K562 (cell line): ENCODE data around the gene CASP2. TPM values are rescaled to one million over a fixed set of nuclear protein-coding genes. Genes with fewer than 3 reads are reported as not detected.

Source experiments
- HMGN3 ChIP-seq: IDR thresholded peaks from 2 replicates; pipeline ENCODE4 v1.6.1; 2011; ENCODE audit warnings: borderline replicate concordance, low read depth, mild to moderate bottlenecking, mixed read lengths, low read length; ENCODE audit not compliant: insufficient read length; ENCODE audit errors: extremely low read depth
- HNRNPLL ChIP-seq: fragments of 200-400 bp; formaldehyde crosslinking; IDR thresholded peaks from 2 replicates; pipeline ENCODE4 v1.6.1; 2017; ENCODE audit warnings: low read length, low read depth, mild to moderate bottlenecking; ENCODE audit not compliant: poor library complexity, severe bottlenecking
- MTF1 ChIP-seq: fragments of 250-450 bp; sonication (Bioruptor Pico); IDR thresholded peaks from 2 replicates; pipeline ENCODE4 v1.9.0; 2021; ENCODE audit warnings: moderate library complexity, mild to moderate bottlenecking, inconsistent platforms, borderline replicate concordance
- NFE2L1 ChIP-seq: fragments of 450-650 bp; IDR thresholded peaks from 2 replicates; pipeline ENCODE4 v1.6.1; 2016; ENCODE audit warnings: missing genetic modification characterization, low read depth, mild to moderate bottlenecking, missing compliant biosample characterization, moderate library complexity, borderline replicate concordance
- NONO ChIP-seq, 2 experiments: fragments of 200-400 bp in 1 of 2; fragments of 450-650 bp in 1 of 2; formaldehyde crosslinking in 1 of 2; IDR thresholded peaks; 2 replicates each; pipeline ENCODE4 v1.6.1; 2017; ENCODE audit warnings: low read depth in 2 of 2, mild to moderate bottlenecking in 2 of 2, moderate library complexity in 2 of 2, low read length in 1 of 2
- POLR3G ChIP-seq: IDR thresholded peaks from 2 replicates; pipeline ENCODE4 v1.6.1; 2011; ENCODE audit not compliant: insufficient read length, insufficient replicate concordance; ENCODE audit errors: extremely low read depth
- RBFOX2 ChIP-seq: fragments of 200-400 bp; formaldehyde crosslinking; IDR thresholded peaks from 2 replicates; pipeline ENCODE4 v1.6.1; 2017; ENCODE audit warnings: low read depth, mild to moderate bottlenecking, low read length, moderate library complexity
- RBM39 ChIP-seq: fragments of 200-400 bp; formaldehyde crosslinking; optimal IDR thresholded peaks from 2 replicates; pipeline ENCODE3; 2018; ENCODE audit warnings: low read depth, low read length
- SNIP1 ChIP-seq: fragments of 450-650 bp; IDR thresholded peaks from 2 replicates; pipeline ENCODE4 v1.7.1; 2017; ENCODE audit warnings: low read depth, mild to moderate bottlenecking
- ZNF586 ChIP-seq: fragments of 450-650 bp; formaldehyde crosslinking; conservative IDR thresholded peaks from 2 replicates; pipeline ENCODE4 v1.4.0; 2020; ENCODE audit warnings: mild to moderate bottlenecking, moderate library complexity
- ZNF764 ChIP-seq: fragments of 250-450 bp; sonication (Bioruptor Pico); IDR thresholded peaks from 2 replicates; pipeline ENCODE4 v1.4.0; 2020; ENCODE audit warnings: low read depth, mild to moderate bottlenecking, moderate library complexity
- polyA plus RNA-seq, 8 experiments: library from polyadenylated mRNA; depleted of rRNA in 4 of 8; stranded (reverse) in 5 of 8; unstranded in 3 of 8; fragments of >200 nt; fragmentation: Nextera tagmentation in 2 of 8; fragmentation: Illumina TruSeq in 1 of 8; extraction: Ambion mirVana in 2 of 8; extraction: Trizol in 1 of 8; gene quantifications; 2 replicates each; pipeline versions ENCODE4 v1.2.1 to v1.2.3, GENCODE V29; 2011 to 2014; ENCODE audit warnings: inconsistent platforms in 1 of 8, missing spikeins in 1 of 8
- total RNA-seq, 7 experiments: library from RNA; depleted of rRNA in 6 of 7; stranded (reverse); fragments of >200 nt in 6 of 7; fragmentation: Illumina TruSeq in 2 of 7; extraction: Trizol in 2 of 7; gene quantifications; 2 replicates each; pipeline versions ENCODE4 v1.2.1 to v1.2.3, GENCODE V29; 2011 to 2021; ENCODE audit warnings: low replicate concordance in 1 of 7
- TF ChIP-seq, protein P1 (sequence below): sonication (generic); formaldehyde crosslinking; IDR thresholded peaks from 2 replicates; pipeline ENCODE4 v1.8.1; 2023; ENCODE audit warnings: mild to moderate bottlenecking, missing genetic modification reagents, moderate library complexity
- TF ChIP-seq, protein P2 (sequence below), 2 experiments: fragments of 450-650 bp in 1 of 2; sonication (generic) in 1 of 2; formaldehyde crosslinking; conservative IDR thresholded peaks; 2 replicates each; pipeline versions ENCODE4 v1.4.0 to v1.8.1; 2020 to 2022; ENCODE audit warnings: mild to moderate bottlenecking in 1 of 2, missing genetic modification reagents in 1 of 2
- TF ChIP-seq, protein P3 (sequence below): fragments of 250-450 bp; sonication (Bioruptor Pico); IDR thresholded peaks from 2 replicates; pipeline ENCODE4 v1.8.0; 2022; ENCODE audit warnings: inconsistent platforms, mild to moderate bottlenecking, moderate library complexity, borderline replicate concordance

The CASP2 gene
- total and polyA plus RNA-seq, 9 of the 15 experiments (the other 6 are each of a cell fraction or from before 2014, with no cell fraction given) = 18.8 to 64.9 (median 24.1) TPM

- TF ChIP-seq NONO (IDR thresholded peaks at IDR 0.05; ENCODE audit: low read depth in 2 of 2, low read length in 1 of 2) (no peak), ZNF764 (CRISPR knock-in tag) (no peak), RBM39 (no peak), MTF1 (CRISPR knock-in tag) (no peak), NFE2L1 (tag) (no peak), HNRNPLL (peak; percentile 89), SNIP1 (no peak), RBFOX2 (peak; percentile 62), HMGN3 (peak; percentile 60), POLR3G (no peak), ZNF586 (CRISPR knock-in tag) (no peak)
- TF ChIP-seq, protein P1, sequence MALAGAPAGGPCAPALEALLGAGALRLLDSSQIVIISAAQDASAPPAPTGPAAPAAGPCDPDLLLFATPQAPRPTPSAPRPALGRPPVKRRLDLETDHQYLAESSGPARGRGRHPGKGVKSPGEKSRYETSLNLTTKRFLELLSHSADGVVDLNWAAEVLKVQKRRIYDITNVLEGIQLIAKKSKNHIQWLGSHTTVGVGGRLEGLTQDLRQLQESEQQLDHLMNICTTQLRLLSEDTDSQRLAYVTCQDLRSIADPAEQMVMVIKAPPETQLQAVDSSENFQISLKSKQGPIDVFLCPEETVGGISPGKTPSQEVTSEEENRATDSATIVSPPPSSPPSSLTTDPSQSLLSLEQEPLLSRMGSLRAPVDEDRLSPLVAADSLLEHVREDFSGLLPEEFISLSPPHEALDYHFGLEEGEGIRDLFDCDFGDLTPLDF (CRISPR knock-in tag) = 0 out of 2 replicates have a peak, but pooled peaks have one; percentile 7
- TF ChIP-seq, protein P2, sequence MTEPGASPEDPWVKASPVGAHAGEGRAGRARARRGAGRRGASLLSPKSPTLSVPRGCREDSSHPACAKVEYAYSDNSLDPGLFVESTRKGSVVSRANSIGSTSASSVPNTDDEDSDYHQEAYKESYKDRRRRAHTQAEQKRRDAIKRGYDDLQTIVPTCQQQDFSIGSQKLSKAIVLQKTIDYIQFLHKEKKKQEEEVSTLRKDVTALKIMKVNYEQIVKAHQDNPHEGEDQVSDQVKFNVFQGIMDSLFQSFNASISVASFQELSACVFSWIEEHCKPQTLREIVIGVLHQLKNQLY (CRISPR knock-in tag; conservative IDR thresholded peaks at IDR 0.05) = no peak
- TF ChIP-seq, protein P3, sequence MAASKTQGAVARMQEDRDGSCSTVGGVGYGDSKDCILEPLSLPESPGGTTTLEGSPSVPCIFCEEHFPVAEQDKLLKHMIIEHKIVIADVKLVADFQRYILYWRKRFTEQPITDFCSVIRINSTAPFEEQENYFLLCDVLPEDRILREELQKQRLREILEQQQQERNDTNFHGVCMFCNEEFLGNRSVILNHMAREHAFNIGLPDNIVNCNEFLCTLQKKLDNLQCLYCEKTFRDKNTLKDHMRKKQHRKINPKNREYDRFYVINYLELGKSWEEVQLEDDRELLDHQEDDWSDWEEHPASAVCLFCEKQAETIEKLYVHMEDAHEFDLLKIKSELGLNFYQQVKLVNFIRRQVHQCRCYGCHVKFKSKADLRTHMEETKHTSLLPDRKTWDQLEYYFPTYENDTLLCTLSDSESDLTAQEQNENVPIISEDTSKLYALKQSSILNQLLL (CRISPR knock-in tag) = no peak
These were observed 57.3 kb downstream of the CASP2 start (continued) for GRCh38 chr7:143345428-143345900.
